Caco-2 (cell line): ENCODE measurements around the gene SIDT1. TPM values are rescaled to one million over a fixed set of nuclear protein-coding genes. Genes with fewer than 3 reads are reported as not detected.

Source experiments
- BruUV-seq: library from RNA; stranded (reverse); fragments of 400-500 nt; replicated peaks from 2 replicates; lab custom pipeline; 2021; lab: Mats Ljungman, UMichigan
- CTCF ChIA-PET: fragments of 300-600 bp; sonication (Branson Sonifier 250); formaldehyde crosslinking; loops from one replicate; lab custom pipeline; 2022; ENCODE audit warnings: antibody characterized with exemption; lab: Charles Lee
- POLR2A ChIA-PET: fragments of 300-600 bp; sonication (Branson Sonifier 250); formaldehyde crosslinking; loops from one replicate; lab custom pipeline; 2022; ENCODE audit warnings: antibody characterized with exemption; lab: Charles Lee
- DNase-seq, 2 experiments: peaks; one replicate each; pipeline versions ENCODE4 v3.0.0 to v3.0.0-alpha.2; 2020 to 2022
- H3K27me3 ChIP-seq: replicated peaks from 2 replicates; pipeline ENCODE4 v1.6.0; 2011; ENCODE audit warnings: low read length; ENCODE audit not compliant: control insufficient read depth, insufficient read depth
- H3K36me3 ChIP-seq: 2 replicates; pipeline ENCODE4 v1.5.1; 2011; ENCODE audit warnings: low read length; ENCODE audit not compliant: control insufficient read depth, insufficient read depth
- H3K4me1 ChIP-seq: fragments of 250-450 bp; sonication (Bioruptor Pico); 2 replicates; pipeline ENCODE4 v1.5.1; 2020; ENCODE audit warnings: mild to moderate bottlenecking
- H3K4me3 ChIP-seq: 2 replicates; pipeline ENCODE4 v1.5.1; 2011; ENCODE audit warnings: low read depth, mild to moderate bottlenecking, control low read depth, low read length
- H3K9me3 ChIP-seq: fragments of 250-450 bp; sonication (Bioruptor Pico); 2 replicates; pipeline ENCODE4 v1.5.1; 2020; ENCODE audit warnings: mild to moderate bottlenecking, moderate library complexity
- H3K27ac Mint-ChIP-seq: one replicate; pipeline ENCODE4 v1.8.0; 2022; ENCODE audit warnings: mixed read lengths; ENCODE audit not compliant: unreplicated experiment
- H3K27me3 Mint-ChIP-seq: one replicate; pipeline ENCODE4 v1.8.0; 2022; ENCODE audit warnings: mixed read lengths; ENCODE audit not compliant: insufficient read depth, unreplicated experiment
- H3K36me3 Mint-ChIP-seq: one replicate; pipeline ENCODE4 v1.8.0; 2022; ENCODE audit warnings: mild to moderate bottlenecking, mixed read lengths; ENCODE audit not compliant: insufficient read depth, unreplicated experiment
- H3K4me1 Mint-ChIP-seq: one replicate; pipeline ENCODE4 v1.8.0; 2022; ENCODE audit warnings: low read depth, mixed read lengths; ENCODE audit not compliant: unreplicated experiment
- H3K4me3 Mint-ChIP-seq: one replicate; pipeline ENCODE4 v1.8.0; 2022; ENCODE audit warnings: mild to moderate bottlenecking, moderate library complexity, mixed read lengths; ENCODE audit not compliant: unreplicated experiment
- H3K9me3 Mint-ChIP-seq: one replicate; pipeline ENCODE4 v1.8.0; 2022; ENCODE audit warnings: mixed read lengths; ENCODE audit not compliant: unreplicated experiment
- intact Hi-C: fragments of 100-400 bp; cut with micrococcal nuclease; formaldehyde crosslinking; loops from one replicate; pipeline ENCODE4 v1.10.0; 2022; ENCODE audit not compliant: unreplicated experiment
- total RNA-seq: library from RNA; stranded (reverse); gene quantifications from 2 replicates; pipeline ENCODE4 v1.2.3, GENCODE V29; 2022
- TF ChIP-seq, protein P1 (sequence below), 2 experiments: fragments of 200-600 bp in 1 of 2; IDR thresholded peaks; 1 replicate in 1 of 2; 2 replicates in 1 of 2; pipeline versions ENCODE4 v1.5.1 to v1.8.0; 2011 to 2022; ENCODE audit warnings: antibody characterized with exemption in 1 of 2, control low read depth in 1 of 2, inconsistent platforms in 1 of 2, low read depth in 1 of 2, low read length in 1 of 2, mild to moderate bottlenecking in 1 of 2, moderate library complexity in 1 of 2; ENCODE audit not compliant: insufficient read depth in 1 of 2, severe bottlenecking in 1 of 2, unreplicated experiment in 1 of 2

SIDT1 gene
- total RNA-seq, 1 experiment from 2014 or later, result 0.84 TPM

DNA sequence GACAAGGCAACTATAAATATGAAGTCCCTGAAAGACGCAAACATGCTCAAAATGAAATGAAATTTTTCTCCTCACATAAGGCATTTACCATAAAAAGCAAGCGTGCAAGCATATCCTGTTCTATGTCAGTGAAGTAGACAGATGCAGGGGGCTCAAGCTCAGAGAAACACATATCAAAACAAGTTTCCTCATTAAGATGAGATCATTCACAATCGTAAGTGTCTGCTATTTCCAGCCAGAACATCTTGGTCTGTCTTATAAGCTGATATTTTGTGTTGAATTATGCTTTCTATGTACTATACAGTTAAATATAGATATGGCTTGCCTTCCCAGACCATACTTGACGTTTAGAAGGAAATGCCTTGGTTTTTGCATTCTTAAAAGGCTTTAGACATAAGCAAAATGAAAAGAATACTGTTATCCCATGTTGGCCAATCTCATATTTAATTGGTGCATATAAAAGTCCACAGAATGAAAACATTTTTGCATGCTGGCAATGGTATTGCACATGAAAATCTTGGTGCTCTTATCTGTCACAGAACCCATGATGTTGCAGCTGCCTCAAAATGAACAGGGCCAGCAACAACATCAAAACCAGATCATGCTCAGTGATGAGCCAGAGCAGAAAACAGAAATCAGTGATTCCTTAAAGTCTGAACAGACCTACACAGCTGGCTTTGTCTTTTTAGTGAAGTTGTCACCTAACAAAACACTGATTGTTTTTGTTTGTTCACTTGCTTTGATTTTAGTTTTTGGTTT lies 65.4 kb downstream of the SIDT1 start:
- H3K4me3 ChIP-seq, result no peak overlapping the region
- POLR2A ChIA-PET, result no interaction called here
- H3K4me1 ChIP-seq, result no peaks in the 10 kb centered on the region
- H3K9me3 ChIP-seq, result no peaks in the 10 kb centered on the region
- H3K27me3 Mint-ChIP-seq, result peaks cover 3% of the 10 kb centered on the region
- H3K27ac Mint-ChIP-seq, result no peak overlapping the region
- no peak for DNase-seq
- no peak overlapping the region for H3K4me3 Mint-ChIP-seq
- CTCF ChIA-PET, result no interaction called here
- no peaks in the 10 kb centered on the region for H3K27me3 ChIP-seq
- BruUV-seq, result no TSS peak
- H3K4me1 Mint-ChIP-seq, result no peaks in the 10 kb centered on the region
- H3K36me3 ChIP-seq, result no peaks in the 10 kb centered on the region
- TF ChIP-seq, protein P1, sequence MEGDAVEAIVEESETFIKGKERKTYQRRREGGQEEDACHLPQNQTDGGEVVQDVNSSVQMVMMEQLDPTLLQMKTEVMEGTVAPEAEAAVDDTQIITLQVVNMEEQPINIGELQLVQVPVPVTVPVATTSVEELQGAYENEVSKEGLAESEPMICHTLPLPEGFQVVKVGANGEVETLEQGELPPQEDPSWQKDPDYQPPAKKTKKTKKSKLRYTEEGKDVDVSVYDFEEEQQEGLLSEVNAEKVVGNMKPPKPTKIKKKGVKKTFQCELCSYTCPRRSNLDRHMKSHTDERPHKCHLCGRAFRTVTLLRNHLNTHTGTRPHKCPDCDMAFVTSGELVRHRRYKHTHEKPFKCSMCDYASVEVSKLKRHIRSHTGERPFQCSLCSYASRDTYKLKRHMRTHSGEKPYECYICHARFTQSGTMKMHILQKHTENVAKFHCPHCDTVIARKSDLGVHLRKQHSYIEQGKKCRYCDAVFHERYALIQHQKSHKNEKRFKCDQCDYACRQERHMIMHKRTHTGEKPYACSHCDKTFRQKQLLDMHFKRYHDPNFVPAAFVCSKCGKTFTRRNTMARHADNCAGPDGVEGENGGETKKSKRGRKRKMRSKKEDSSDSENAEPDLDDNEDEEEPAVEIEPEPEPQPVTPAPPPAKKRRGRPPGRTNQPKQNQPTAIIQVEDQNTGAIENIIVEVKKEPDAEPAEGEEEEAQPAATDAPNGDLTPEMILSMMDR (IDR thresholded peaks at IDR 0.05; ENCODE audit: insufficient read depth in 1 of 2, low read depth in 1 of 2, low read length in 1 of 2, severe bottlenecking in 1 of 2, unreplicated experiment in 1 of 2), result no peak
- no peaks in the 10 kb centered on the region for H3K9me3 Mint-ChIP-seq
- H3K36me3 Mint-ChIP-seq, result no peaks in the 10 kb centered on the region
- intact Hi-C loops, result no loop called here

GRCh38 chr3:113600418-113601182 lies 68.2 kb downstream of the SIDT1 start:
- Histone ChIP-seq H3K36me3 (no peaks in the 10 kb centered on the region), H3K9me3 (no peaks in the 10 kb centered on the region), H3K4me1 (no peaks in the 10 kb centered on the region), H3K4me3 (no peak overlapping the region), H3K27me3 (no peaks in the 10 kb centered on the region)
- no TSS peak for BruUV-seq
- intact Hi-C loops, result no loop called here
- peaks cover 3% of the 10 kb centered on the region for H3K27me3 Mint-ChIP-seq
- TF ChIP-seq, protein P1 (IDR thresholded peaks at IDR 0.05; ENCODE audit: insufficient read depth in 1 of 2, low read depth in 1 of 2, low read length in 1 of 2, severe bottlenecking in 1 of 2, unreplicated experiment in 1 of 2), result no peak
- H3K27ac Mint-ChIP-seq, result no peak overlapping the region
- H3K4me1 Mint-ChIP-seq, result no peaks in the 10 kb centered on the region
- no peak overlapping the region for H3K4me3 Mint-ChIP-seq
- no peaks in the 10 kb centered on the region for H3K9me3 Mint-ChIP-seq
- DNase-seq, result no peak
- ChIA-PET CTCF (no interaction called here), POLR2A (no interaction called here)
- H3K36me3 Mint-ChIP-seq, result no peaks in the 10 kb centered on the region

GRCh38 chr3:113601240-113601639 lies 68.9 kb downstream of the SIDT1 start:
- no peak overlapping the region for H3K4me3 ChIP-seq
- H3K27me3 ChIP-seq, result no peaks in the 10 kb centered on the region
- no peaks in the 10 kb centered on the region for H3K9me3 Mint-ChIP-seq
- DNase-seq, result no peak
- peaks cover 3% of the 10 kb centered on the region for H3K27me3 Mint-ChIP-seq
- ChIA-PET CTCF (no interaction called here), POLR2A (no interaction called here)
- H3K4me1 ChIP-seq, result no peaks in the 10 kb centered on the region
- TF ChIP-seq, protein P1 (IDR thresholded peaks at IDR 0.05; ENCODE audit: insufficient read depth in 1 of 2, low read depth in 1 of 2, low read length in 1 of 2, severe bottlenecking in 1 of 2, unreplicated experiment in 1 of 2), result no peak
- H3K4me3 Mint-ChIP-seq, result no peak overlapping the region
- H3K27ac Mint-ChIP-seq, result no peak overlapping the region
- BruUV-seq, result no TSS peak
- H3K4me1 Mint-ChIP-seq, result no peaks in the 10 kb centered on the region
- no peaks in the 10 kb centered on the region for H3K36me3 Mint-ChIP-seq
- intact Hi-C loops, result no loop called here
- no peaks in the 10 kb centered on the region for H3K9me3 ChIP-seq
- no peaks in the 10 kb centered on the region for H3K36me3 ChIP-seq
